ENCODE data around the gene SLC22A16. TPM values are rescaled to one million over a fixed set of nuclear protein-coding genes. Genes with fewer than 3 reads are reported as not detected.

SLC22A16 gene
- total RNA-seq, 4 donors from 2014 or later: not detected

DNA sequence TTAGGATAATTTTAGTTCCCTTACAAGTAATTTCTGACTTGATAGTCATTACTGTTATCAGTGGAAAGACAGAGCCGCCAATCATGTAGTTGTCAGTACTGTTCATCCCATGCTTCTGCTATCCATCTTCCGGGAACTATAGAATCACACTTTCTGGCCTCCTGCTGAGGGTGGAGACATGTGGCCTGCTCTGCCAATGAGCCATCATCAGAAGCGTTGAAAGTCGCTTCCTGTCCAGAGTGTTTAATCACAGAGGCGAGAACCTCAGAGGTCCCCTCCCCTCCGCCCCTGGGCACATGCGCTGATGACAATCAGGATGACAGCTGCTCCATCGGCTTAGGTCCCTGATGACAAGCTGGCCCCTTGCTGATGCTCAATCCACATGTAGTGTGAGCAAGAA is 64.1 kb downstream of the SLC22A16 start:
- intact Hi-C loops (cut with DNase I; ENCODE audit: low total_unique reads): no loop called here
- no peaks in the 10 kb centered on the region for H3K36me3 ChIP-seq
- no peaks in the 10 kb centered on the region for H3K9me3 ChIP-seq
- no peaks in the 10 kb centered on the region for H3K27me3 ChIP-seq
- DNase-seq: no peak
- TF ChIP-seq POLR2AphosphoS5 (IDR thresholded peaks at IDR 0.05) (no peak), EP300 (IDR thresholded peaks at IDR 0.05; ENCODE audit: low read depth) (no peak)
- TF ChIP-seq, protein P1, sequence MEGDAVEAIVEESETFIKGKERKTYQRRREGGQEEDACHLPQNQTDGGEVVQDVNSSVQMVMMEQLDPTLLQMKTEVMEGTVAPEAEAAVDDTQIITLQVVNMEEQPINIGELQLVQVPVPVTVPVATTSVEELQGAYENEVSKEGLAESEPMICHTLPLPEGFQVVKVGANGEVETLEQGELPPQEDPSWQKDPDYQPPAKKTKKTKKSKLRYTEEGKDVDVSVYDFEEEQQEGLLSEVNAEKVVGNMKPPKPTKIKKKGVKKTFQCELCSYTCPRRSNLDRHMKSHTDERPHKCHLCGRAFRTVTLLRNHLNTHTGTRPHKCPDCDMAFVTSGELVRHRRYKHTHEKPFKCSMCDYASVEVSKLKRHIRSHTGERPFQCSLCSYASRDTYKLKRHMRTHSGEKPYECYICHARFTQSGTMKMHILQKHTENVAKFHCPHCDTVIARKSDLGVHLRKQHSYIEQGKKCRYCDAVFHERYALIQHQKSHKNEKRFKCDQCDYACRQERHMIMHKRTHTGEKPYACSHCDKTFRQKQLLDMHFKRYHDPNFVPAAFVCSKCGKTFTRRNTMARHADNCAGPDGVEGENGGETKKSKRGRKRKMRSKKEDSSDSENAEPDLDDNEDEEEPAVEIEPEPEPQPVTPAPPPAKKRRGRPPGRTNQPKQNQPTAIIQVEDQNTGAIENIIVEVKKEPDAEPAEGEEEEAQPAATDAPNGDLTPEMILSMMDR (IDR thresholded peaks at IDR 0.05): no peak
- H3K27ac ChIP-seq: no peak overlapping the region
- H3K4me1 ChIP-seq: peaks cover 0 to 10% (median 3%) of the 10 kb centered on the region in 4 donors
- in situ Hi-C loops (cut with MboI; ENCODE audit: low pct_ligation_motif_present in 1 of 4, low pct_unique_long_range_greater_than_20kb in 1 of 4, low sequenced_read_pairs in 3 of 4): no loop called here
- WGBS, 2 donors (ENCODE audit: low coverage in 1 of 2): 92 to 100% methylated on average over 2 to 7 of the region's 8 CpGs
- no peak overlapping the region for H3K4me3 ChIP-seq

DNA sequence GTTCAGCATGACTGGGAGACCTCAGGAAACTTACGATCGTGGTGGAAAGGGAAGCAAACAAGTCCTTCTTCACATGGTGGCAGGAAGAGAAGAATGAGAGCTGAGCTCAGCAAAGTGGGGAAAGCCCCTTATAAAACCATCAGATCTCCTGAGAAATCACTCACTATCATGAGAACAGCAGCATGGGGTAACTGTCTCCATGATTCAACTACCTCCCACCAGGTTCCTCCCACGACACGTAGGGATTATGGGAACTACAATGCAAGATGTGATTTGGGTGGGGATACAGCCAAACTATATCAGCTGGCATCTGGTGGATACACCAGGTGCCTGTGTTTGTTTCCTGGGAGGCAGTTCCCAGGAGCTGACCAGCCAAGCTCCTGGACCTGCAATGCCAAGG is 65.9 kb downstream of the SLC22A16 start:
- Histone ChIP-seq H3K9me3 (no peaks in the 10 kb centered on the region), H3K27ac (no peak overlapping the region), H3K36me3 (no peaks in the 10 kb centered on the region), H3K4me1 (peaks cover 0 to 6% (median 2%) of the 10 kb centered on the region in 4 donors), H3K4me3 (no peak overlapping the region), H3K27me3 (no peaks in the 10 kb centered on the region)
- TF ChIP-seq, protein P1 (IDR thresholded peaks at IDR 0.05): no peak
- TF ChIP-seq EP300 (IDR thresholded peaks at IDR 0.05; ENCODE audit: low read depth): no peak
- TF ChIP-seq POLR2A (IDR thresholded peaks at IDR 0.05): no peak
- TF ChIP-seq POLR2AphosphoS5 (IDR thresholded peaks at IDR 0.05): no peak
- intact Hi-C loops (cut with DNase I; ENCODE audit: low total_unique reads) (no loop called here), in situ Hi-C loops (cut with MboI; ENCODE audit: low pct_ligation_motif_present in 1 of 4, low pct_unique_long_range_greater_than_20kb in 1 of 4, low sequenced_read_pairs in 3 of 4) (no loop called here)
- 61% methylated on average over 4 of the region's 4 CpGs; no CpG with 5 or more reads in 1 of the 2 donors for WGBS, 2 donors (ENCODE audit: low coverage in 1 of 2)
- DNase-seq: no peak

DNA sequence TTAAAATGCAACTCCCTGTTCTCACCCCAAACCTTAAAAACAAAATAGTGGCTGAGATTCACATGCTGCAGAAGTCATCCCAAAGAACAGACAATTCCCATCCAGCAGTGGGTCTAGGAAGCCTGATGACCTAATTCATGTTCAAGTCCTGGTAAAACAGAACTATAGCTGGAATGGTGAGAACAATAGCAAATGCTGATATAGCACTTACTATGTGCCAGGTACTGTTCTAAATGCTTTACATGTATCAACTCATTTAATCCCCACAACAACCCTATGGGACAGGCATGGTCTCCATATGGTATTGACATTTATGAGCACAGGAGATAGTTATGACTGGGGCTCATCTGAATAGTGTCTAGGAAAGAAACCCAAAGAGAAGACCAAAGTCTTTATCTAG is 66.6 kb downstream of the SLC22A16 start:
- no peaks in the 10 kb centered on the region for H3K9me3 ChIP-seq
- intact Hi-C loops (cut with DNase I; ENCODE audit: low total_unique reads): no loop called here
- H3K36me3 ChIP-seq: no peaks in the 10 kb centered on the region
- no peaks in the 10 kb centered on the region for H3K27me3 ChIP-seq
- no peak overlapping the region for H3K4me3 ChIP-seq
- H3K27ac ChIP-seq: no peak overlapping the region
- TF ChIP-seq POLR2A (IDR thresholded peaks at IDR 0.05) (no peak), POLR2AphosphoS5 (IDR thresholded peaks at IDR 0.05) (no peak)
- TF ChIP-seq, protein P1 (IDR thresholded peaks at IDR 0.05): no peak
- no peak for DNase-seq
- peaks cover 0 to 3% (median under 1%) of the 10 kb centered on the region in 4 donors for H3K4me1 ChIP-seq
- in situ Hi-C loops (cut with MboI; ENCODE audit: low pct_ligation_motif_present in 1 of 4, low pct_unique_long_range_greater_than_20kb in 1 of 4, low sequenced_read_pairs in 3 of 4): no loop called here

DNA sequence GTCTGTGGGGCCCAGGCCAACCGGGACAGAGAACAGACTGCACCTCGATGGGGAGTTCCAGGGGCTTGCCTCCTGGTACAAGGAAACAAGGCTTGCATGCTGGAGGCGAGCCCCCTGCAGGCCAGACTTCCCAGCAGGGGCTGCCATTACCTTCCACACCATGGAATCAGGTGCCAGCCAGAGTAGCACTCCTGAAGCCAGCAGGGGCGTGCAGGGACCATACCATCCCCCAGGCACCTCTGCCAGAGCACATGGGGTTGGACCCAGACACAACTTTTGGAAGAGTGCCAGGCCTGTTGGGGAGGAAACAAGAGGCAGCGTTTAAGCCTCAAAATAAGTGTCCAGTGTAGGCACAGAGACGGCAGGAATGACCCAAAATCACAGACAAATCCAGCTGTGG is 67.5 kb downstream of the SLC22A16 start:
- WGBS, 2 donors (ENCODE audit: low coverage in 1 of 2): 76 to 85% methylated on average over 2 to 6 of the region's 6 CpGs
- intact Hi-C loops (cut with DNase I; ENCODE audit: low total_unique reads) (no loop called here), in situ Hi-C loops (cut with MboI; ENCODE audit: low pct_ligation_motif_present in 1 of 4, low pct_unique_long_range_greater_than_20kb in 1 of 4, low sequenced_read_pairs in 3 of 4) (no loop called here)
- no peak for DNase-seq
- Histone ChIP-seq H3K4me1 (no peaks in the 10 kb centered on the region), H3K36me3 (no peaks in the 10 kb centered on the region), H3K27ac (no peak overlapping the region), H3K4me3 (no peak overlapping the region), H3K9me3 (no peaks in the 10 kb centered on the region), H3K27me3 (no peaks in the 10 kb centered on the region)
- TF ChIP-seq, protein P1 (IDR thresholded peaks at IDR 0.05): no peak
- TF ChIP-seq EP300 (IDR thresholded peaks at IDR 0.05; ENCODE audit: low read depth) (no peak), POLR2A (IDR thresholded peaks at IDR 0.05) (no peak), POLR2AphosphoS5 (IDR thresholded peaks at IDR 0.05) (no peak)
